Neural progenitor cell (in vitro differentiated cells): ENCODE measurements around the gene ANKS3. TPM values are rescaled to one million over a fixed set of nuclear protein-coding genes. Genes with fewer than 3 reads are reported as not detected.

Experiments used
- DNase-seq: peaks from one replicate; pipeline ENCODE4 v3.0.0-alpha.2; 2016; ENCODE audit warnings: low spot score
- H2AFZ ChIP-seq: fragments of 200-600 bp; sonication (generic); replicated peaks from 2 replicates; pipeline ENCODE4 v1.6.1; 2016; ENCODE audit warnings: antibody characterized with exemption
- H3F3A ChIP-seq: fragments of 200-600 bp; sonication (generic); 2 replicates; pipeline ENCODE4 v1.6.1; 2016; ENCODE audit warnings: antibody characterized with exemption, low read depth
- H3K27ac ChIP-seq: fragments of 200-600 bp; sonication (generic); 2 replicates; pipeline ENCODE4 v1.5.1; 2016; ENCODE audit warnings: mild to moderate bottlenecking
- H3K27me3 ChIP-seq: fragments of 200-600 bp; sonication (generic); 2 replicates; pipeline ENCODE4 v1.6.1; 2016; ENCODE audit warnings: mild to moderate bottlenecking, moderate library complexity
- H3K36me3 ChIP-seq: fragments of 200-600 bp; sonication (generic); 2 replicates; pipeline ENCODE4 v1.5.1; 2016
- H3K4me1 ChIP-seq: fragments of 200-600 bp; sonication (generic); 2 replicates; pipeline ENCODE4 v1.6.1; 2016; ENCODE audit warnings: mixed run types
- H3K4me2 ChIP-seq: fragments of 200-600 bp; sonication (generic); 2 replicates; pipeline ENCODE4 v1.6.1; 2016
- H3K4me3 ChIP-seq: fragments of 200-600 bp; sonication (generic); 2 replicates; pipeline ENCODE4 v1.5.1; 2016
- H3K79me2 ChIP-seq: fragments of 200-600 bp; sonication (generic); 2 replicates; pipeline ENCODE4 v1.6.1; 2016; ENCODE audit warnings: low read depth
- H3K9ac ChIP-seq: fragments of 200-600 bp; sonication (generic); 2 replicates; pipeline ENCODE4 v1.6.1; 2016
- H3K9me3 ChIP-seq: fragments of 200-600 bp; sonication (generic); 2 replicates; pipeline ENCODE4 v1.5.1; 2016; ENCODE audit warnings: low read depth
- H4K20me1 ChIP-seq: fragments of 200-600 bp; sonication (generic); 2 replicates; pipeline ENCODE4 v1.6.1; 2016; ENCODE audit warnings: low read depth
- H3K27ac Mint-ChIP-seq: 3 replicates; pipeline ENCODE4 v1.8.0; 2021; ENCODE audit warnings: mixed read lengths
- H3K27me3 Mint-ChIP-seq: 2 replicates; pipeline ENCODE4 v1.8.0; 2022; ENCODE audit warnings: low read depth, mild to moderate bottlenecking, inconsistent platforms, moderate library complexity, mixed read lengths; ENCODE audit not compliant: insufficient read depth
- H3K36me3 Mint-ChIP-seq: 3 replicates; pipeline ENCODE4 v1.8.0; 2021; ENCODE audit warnings: mixed read lengths
- H3K4me1 Mint-ChIP-seq: 3 replicates; pipeline ENCODE4 v1.8.0; 2021; ENCODE audit warnings: mixed read lengths
- H3K4me3 Mint-ChIP-seq: 3 replicates; pipeline ENCODE4 v1.8.0; 2021; ENCODE audit warnings: mild to moderate bottlenecking, moderate library complexity, mixed read lengths
- H3K9me3 Mint-ChIP-seq: 3 replicates; pipeline ENCODE4 v1.8.0; 2020; ENCODE audit warnings: mixed read lengths
- CTCF ChIP-seq: fragments of 200-600 bp; sonication (generic); IDR thresholded peaks from 2 replicates; pipeline ENCODE4 v1.5.1; 2017; ENCODE audit warnings: antibody characterized with exemption, mild to moderate bottlenecking
- EZH2 ChIP-seq: fragments of 200-600 bp; sonication (generic); IDR thresholded peaks from 2 replicates; pipeline ENCODE4 v1.6.1; 2017; ENCODE audit warnings: antibody characterized with exemption, mild to moderate bottlenecking, moderate library complexity
- EZH2phosphoT487 ChIP-seq: fragments of 200-600 bp; sonication (generic); IDR thresholded peaks from 2 replicates; pipeline ENCODE4 v1.6.1; 2017; ENCODE audit warnings: antibody characterized with exemption
- total RNA-seq: library from RNA; depleted of rRNA; stranded (reverse); fragments of >200 nt; gene quantifications from 2 replicates; pipeline ENCODE4 v1.2.3, GENCODE V29; 2015; ENCODE audit warnings: low replicate concordance

Gene ANKS3
- total RNA-seq, 1 donor from 2014 or later, result 20.6 TPM

GRCh38 chr16:4689091-4689671 is 44.9 kb downstream of the ANKS3 start:
- no peak overlapping the region for H3K9ac ChIP-seq
- H3K4me3 ChIP-seq, result no peak overlapping the region
- Mint-ChIP-seq H3K27ac (no peak overlapping the region), H3K4me3 (no peak overlapping the region), H3K36me3 (peaks cover 4% of the 10 kb centered on the region), H3K27me3 (peaks cover 4% of the 10 kb centered on the region), H3K9me3 (no peaks in the 10 kb centered on the region), H3K4me1 (no peaks in the 10 kb centered on the region)
- H3K79me2 ChIP-seq, result peaks cover 5% of the 10 kb centered on the region
- peaks cover 9% of the 10 kb centered on the region for H3F3A ChIP-seq
- H3K36me3 ChIP-seq, result no peaks in the 10 kb centered on the region
- H3K27me3 ChIP-seq, result no peaks in the 10 kb centered on the region
- H2AFZ ChIP-seq, result no peak overlapping the region
- H3K4me1 ChIP-seq, result no peaks in the 10 kb centered on the region
- H3K9me3 ChIP-seq, result no peaks in the 10 kb centered on the region
- peaks cover 4% of the 10 kb centered on the region for H4K20me1 ChIP-seq
- DNase-seq, result no peak
- H3K4me2 ChIP-seq, result no peak overlapping the region
- H3K27ac ChIP-seq, result no peak overlapping the region
- no peak for TF ChIP-seq EZH2phosphoT487
- TF ChIP-seq CTCF, result no peak
- TF ChIP-seq EZH2, result no peak

GRCh38 chr16:4688674-4689045 is 45.4 kb downstream of the ANKS3 start:
- no peaks in the 10 kb centered on the region for H3K9me3 Mint-ChIP-seq

GRCh38 chr16:4687946-4688673 is 46.0 kb downstream of the ANKS3 start:
- Histone ChIP-seq H3K9me3 (no peaks in the 10 kb centered on the region), H3K27me3 (no peaks in the 10 kb centered on the region), H3K9ac (no peak overlapping the region), H2AFZ (no peak overlapping the region), H4K20me1 (no peaks in the 10 kb centered on the region), H3K4me2 (no peak overlapping the region), H3K4me1 (no peaks in the 10 kb centered on the region), H3K4me3 (no peak overlapping the region), H3F3A (peaks cover 8% of the 10 kb centered on the region), H3K79me2 (no peaks in the 10 kb centered on the region), H3K27ac (no peak overlapping the region), H3K36me3 (no peaks in the 10 kb centered on the region)
- Mint-ChIP-seq H3K4me3 (no peak overlapping the region), H3K27me3 (peaks cover 4% of the 10 kb centered on the region), H3K9me3 (no peaks in the 10 kb centered on the region), H3K4me1 (no peaks in the 10 kb centered on the region), H3K36me3 (peaks cover 4% of the 10 kb centered on the region), H3K27ac (no peak overlapping the region)
- TF ChIP-seq CTCF (no peak), EZH2phosphoT487 (no peak), EZH2 (no peak)
- no peak for DNase-seq

More at GRCh38 chr16:4688674-4689045, 45.4 kb downstream of the ANKS3 start:
- Histone ChIP-seq H3K9ac (no peak overlapping the region), H2AFZ (no peak overlapping the region), H3K4me3 (no peak overlapping the region), H3K79me2 (no peaks in the 10 kb centered on the region), H3K27ac (no peak overlapping the region), H3K27me3 (no peaks in the 10 kb centered on the region), H3K4me2 (no peak overlapping the region), H3K4me1 (no peaks in the 10 kb centered on the region), H3K9me3 (no peaks in the 10 kb centered on the region), H3F3A (peaks cover 9% of the 10 kb centered on the region), H3K36me3 (no peaks in the 10 kb centered on the region), H4K20me1 (no peaks in the 10 kb centered on the region)
- peaks cover 4% of the 10 kb centered on the region for H3K36me3 Mint-ChIP-seq
- H3K27ac Mint-ChIP-seq, result no peak overlapping the region
- no peaks in the 10 kb centered on the region for H3K4me1 Mint-ChIP-seq
- peaks cover 4% of the 10 kb centered on the region for H3K27me3 Mint-ChIP-seq
- TF ChIP-seq EZH2phosphoT487, result no peak
- TF ChIP-seq EZH2, result no peak
- TF ChIP-seq CTCF, result no peak
- H3K4me3 Mint-ChIP-seq, result no peak overlapping the region
- DNase-seq, result no peak
